Esophagus squamous epithelium (tissue), 5 donors: Measurements from ENCODE around the gene TH. TPM values are rescaled to one million over a fixed set of nuclear protein-coding genes. Genes with fewer than 3 reads are reported as not detected.

ENCODE experiments used
- DNase-seq: peaks from one replicate; lab custom pipeline; 2025; lab: John Stamatoyannopoulos, UW
- H3K27ac ChIP-seq, 4 donors: fragments of 200-600 bp; sonication (generic); one replicate each; pipeline ENCODE4 v1.5.1; 2016 to 2019; ENCODE audit warnings: mild to moderate bottlenecking in 1 of 4
- H3K27me3 ChIP-seq, 4 donors: fragments of 200-600 bp; sonication (generic); 1 replicate in 3 of 4; 2 replicates in 1 of 4; pipeline versions ENCODE4 v1.5.1 to v1.6.0; 2017 to 2021; ENCODE audit warnings: antibody characterized with exemption in 1 of 4
- H3K36me3 ChIP-seq, 3 donors: fragments of 200-600 bp; sonication (generic); one replicate each; pipeline ENCODE4 v1.5.1; 2016 to 2019
- H3K4me1 ChIP-seq, 3 donors: fragments of 200-600 bp; sonication (generic); one replicate each; pipeline ENCODE4 v1.5.1; 2017 to 2019
- H3K4me3 ChIP-seq, 4 donors: fragments of 200-600 bp; sonication (generic); 1 replicate in 3 of 4; 2 replicates in 1 of 4; pipeline ENCODE4 v1.5.1; 2016 to 2019; ENCODE audit warnings: mild to moderate bottlenecking in 2 of 4, moderate library complexity in 1 of 4
- H3K9me3 ChIP-seq, 3 donors: fragments of 200-600 bp; sonication (generic); one replicate each; pipeline ENCODE4 v1.5.1; 2016 to 2019
- CTCF ChIP-seq, 6 experiments: fragments of 450-650 bp in 4 of 6; fragments of 200-600 bp in 2 of 6; sonication (generic) in 2 of 6; IDR thresholded peaks; one replicate each; pipeline ENCODE4 v1.5.1; 2016 to 2019; ENCODE audit warnings: antibody characterized with exemption in 6 of 6, mild to moderate bottlenecking in 4 of 6, moderate library complexity in 4 of 6
- POLR2A ChIP-seq, 4 donors: fragments of 450-650 bp; IDR thresholded peaks; one replicate each; pipeline ENCODE4 v1.6.1; 2017; ENCODE audit warnings: antibody characterized with exemption in 4 of 4, mild to moderate bottlenecking in 4 of 4, moderate library complexity in 3 of 4
- WGBS, 2 donors: methylation state at CpG; one replicate each; pipeline ENCODE4 v1.1.5; 2018; 5-methylcytosine and 5-hydroxymethylcytosine counted together
- intact Hi-C: fragments of 100-400 bp; cut with DNase I; formaldehyde crosslinking; loops from one replicate; pipeline ENCODE4 v1.15.0; 2022
- small RNA-seq, 4 donors: library from RNA; depleted of rRNA; stranded (forward); fragments of <200 nt; gene quantifications; one replicate each; pipeline ENCODE3, GENCODE V24; 2016
- total RNA-seq, 4 donors: library from RNA; depleted of rRNA; stranded (reverse); fragments of >200 nt; gene quantifications; one replicate each; pipeline ENCODE4 v1.1.0, GENCODE V29; 2016
- donor health status: DM: yes; HTN: yes; CAD: no.

Gene TH
- total RNA-seq, 4 donors from 2014 or later: 0.34 to 0.76 TPM; not detected in 2

DNA sequence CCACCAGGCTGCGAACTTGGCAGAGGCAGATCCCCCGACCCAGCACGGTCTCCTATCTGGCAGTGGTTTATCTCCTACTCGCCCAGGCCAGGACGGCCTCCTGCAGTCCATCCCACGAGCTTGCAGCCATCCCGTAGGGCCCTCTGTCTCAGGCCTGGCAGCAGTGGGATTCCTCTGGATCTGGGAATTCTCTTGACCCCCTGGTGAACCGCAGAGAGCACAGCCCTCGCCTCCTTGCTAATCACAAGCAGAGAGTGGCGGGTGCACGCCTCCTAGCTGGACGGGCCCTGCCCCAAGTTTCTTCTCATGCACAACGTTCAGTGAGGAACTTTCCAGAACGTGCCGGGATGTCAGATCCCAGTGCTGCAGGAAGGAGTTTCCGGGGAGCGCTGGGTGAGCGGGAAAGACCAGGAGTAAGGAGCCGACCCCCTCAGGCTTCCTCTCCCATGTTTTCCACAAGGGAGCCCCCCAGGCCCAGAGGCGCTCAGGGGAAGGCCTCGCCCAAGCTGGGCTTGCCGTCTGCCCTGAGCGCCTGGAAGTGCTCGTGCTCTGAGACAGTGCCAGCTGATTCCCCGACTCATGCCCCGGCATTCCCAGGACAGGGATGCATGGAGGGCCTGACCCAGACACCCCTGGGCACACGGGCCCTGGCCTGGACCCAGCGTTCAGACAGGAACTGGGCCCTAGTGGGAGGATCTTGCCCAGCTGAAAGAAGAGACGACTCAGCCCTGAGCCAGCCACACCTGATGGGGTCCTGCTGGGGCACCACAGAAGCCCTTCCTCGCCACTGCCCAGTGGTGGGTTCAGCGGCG, 57.0 kb downstream of the TH start:
- TF ChIP-seq POLR2A (IDR thresholded peaks at IDR 0.05): no peak
- TF ChIP-seq CTCF (IDR thresholded peaks at IDR 0.05): no peak
- Histone ChIP-seq H3K4me1 (peaks cover 0 to 3% (median 0%) of the 10 kb centered on the region in 3 donors), H3K9me3 (peaks cover 0 to 17% (median 8%) of the 10 kb centered on the region in 3 donors), H3K27me3 (peaks cover 0 to 31% (median 0%) of the 10 kb centered on the region in 4 donors), H3K36me3 (no peaks in the 10 kb centered on the region), H3K27ac (no peak overlapping the region), H3K4me3 (no peak overlapping the region)
- intact Hi-C loops: no loop called here
- 84 to 90% methylated on average over 9 to 17 of the region's 32 CpGs for WGBS, 2 donors
- DNase-seq: no peak

Small RNA genes within 50 kb of the gene (small RNA-seq; reads per million reads assigned to genes)
- 0 reads per million in 4 donors for gene MIR4686
- 0 to 0.21 (median 0.07) reads per million in 4 donors for gene MIR483

Other genes starting within 250 kb of the TH start
- gene MRPL23, start 224.5 kb downstream of the TH start, total RNA-seq: 100 to 1,000 TPM; 128 to 231 (median 155) TPM
- 100 to 1,000 TPM in 1 of 4 donors, 10 to 100 TPM in 2, 1 to 10 TPM in 1; 4.7 to 121 (median 47.8) TPM for gene H19, start 174.0 kb downstream of the TH start, total RNA-seq
- 10 to 100 TPM in 1 of 4 donors, 1 to 10 TPM in 2, under 1 TPM in 1; 0.76 to 35.3 (median 2.8) TPM for gene IGF2, start 32.4 kb downstream of the TH start, total RNA-seq
- not detected for gene INS, start 10.6 kb downstream of the TH start, total RNA-seq
- gene ASCL2, start 98.8 kb upstream of the TH start, total RNA-seq: 1 to 10 TPM in 3 of 4 donors, under 1 TPM in 1; 0.67 to 5.1 (median 2.3) TPM
- gene C11orf21, start 130.1 kb upstream of the TH start, total RNA-seq: under 1 TPM in 3 of 4 donors, not detected in 1; 0.30 to 0.94 (median 0.76) TPM
- gene TSPAN32, start 130.2 kb upstream of the TH start, total RNA-seq: 1 to 10 TPM in 1 of 4 donors, not detected in 3; 2.5 TPM
- 100 to 1,000 TPM; 110 to 265 (median 125) TPM for gene CD81, start 205.5 kb upstream of the TH start, total RNA-seq
- gene TSSC4, start 228.9 kb upstream of the TH start, total RNA-seq: 10 to 100 TPM; 24.2 to 35.5 (median 29.6) TPM